ENCODE data around the gene INCA1. TPM values are rescaled to one million over a fixed set of nuclear protein-coding genes. Genes with fewer than 3 reads are reported as not detected.

Gene INCA1
- total and polyA plus RNA-seq, 2 donors: 0.24 to 1.5 TPM

Other genes starting within 250 kb of the INCA1 start
- gene TM4SF5, start 225.6 kb downstream of the INCA1 start, total RNA-seq: not detected
- 0.14 TPM for gene TM4SF5, start 225.6 kb downstream of the INCA1 start, polyA plus RNA-seq
- gene VMO1, start 211.2 kb downstream of the INCA1 start, total RNA-seq: 2.7 TPM
- gene VMO1, start 211.2 kb downstream of the INCA1 start, polyA plus RNA-seq: 30.6 TPM
- gene GLTPD2, start 208.6 kb downstream of the INCA1 start, total RNA-seq: 0.14 TPM
- 0.16 TPM for gene GLTPD2, start 208.6 kb downstream of the INCA1 start, polyA plus RNA-seq
- 183 TPM for gene PSMB6, start 201.4 kb downstream of the INCA1 start, total RNA-seq
- 122 TPM for gene PSMB6, start 201.4 kb downstream of the INCA1 start, polyA plus RNA-seq
- gene PLD2, start 190.4 kb downstream of the INCA1 start, total RNA-seq: 14.5 TPM
- gene PLD2, start 190.4 kb downstream of the INCA1 start, polyA plus RNA-seq: 30.7 TPM
- 10.2 TPM for gene MINK1, start 164.2 kb downstream of the INCA1 start, total RNA-seq
- 83.8 TPM for gene MINK1, start 164.2 kb downstream of the INCA1 start, polyA plus RNA-seq
- gene C17orf107, start 98.0 kb downstream of the INCA1 start, total RNA-seq: 0.57 TPM
- gene C17orf107, start 98.0 kb downstream of the INCA1 start, polyA plus RNA-seq: 1.2 TPM
- gene CHRNE, start 94.4 kb downstream of the INCA1 start, total RNA-seq: 0.24 TPM
- gene CHRNE, start 94.4 kb downstream of the INCA1 start, polyA plus RNA-seq: 1.9 TPM
- gene GP1BA, start 65.2 kb downstream of the INCA1 start, total RNA-seq: 0.14 TPM
- gene GP1BA, start 65.2 kb downstream of the INCA1 start, polyA plus RNA-seq: 0.09 TPM
- gene SLC25A11, start 57.5 kb downstream of the INCA1 start, total RNA-seq: 46.7 TPM
- 30.9 TPM for gene SLC25A11, start 57.5 kb downstream of the INCA1 start, polyA plus RNA-seq
- 73.0 TPM for gene RNF167, start 57.3 kb downstream of the INCA1 start, total RNA-seq
- gene RNF167, start 57.3 kb downstream of the INCA1 start, polyA plus RNA-seq: 189 TPM
- 635 TPM for gene PFN1, start 49.0 kb downstream of the INCA1 start, total RNA-seq
- gene PFN1, start 49.0 kb downstream of the INCA1 start, polyA plus RNA-seq: 727 TPM
- gene ENO3, start 46.4 kb downstream of the INCA1 start, total RNA-seq: 12.4 TPM
- 25.7 TPM for gene ENO3, start 46.4 kb downstream of the INCA1 start, polyA plus RNA-seq
- gene SPAG7, start 29.7 kb downstream of the INCA1 start, total RNA-seq: 60.9 TPM
- gene SPAG7, start 29.7 kb downstream of the INCA1 start, polyA plus RNA-seq: 98.8 TPM
- 2.8 TPM for gene CAMTA2, start 9.8 kb downstream of the INCA1 start, total RNA-seq
- gene CAMTA2, start 9.8 kb downstream of the INCA1 start, polyA plus RNA-seq: 51.5 TPM
- gene KIF1C, start 428 bp upstream of the INCA1 start, total RNA-seq: 10.8 TPM
- gene KIF1C, start 428 bp upstream of the INCA1 start, polyA plus RNA-seq: 15.4 TPM
- gene SLC52A1, start 37.9 kb upstream of the INCA1 start, total RNA-seq: 0.80 TPM
- gene SLC52A1, start 37.9 kb upstream of the INCA1 start, polyA plus RNA-seq: 0.96 TPM
- 3.3 TPM for gene ZFP3, start 80.9 kb upstream of the INCA1 start, total RNA-seq
- gene ZFP3, start 80.9 kb upstream of the INCA1 start, polyA plus RNA-seq: 4.6 TPM
- 9.5 TPM for gene ZNF232, start 114.4 kb upstream of the INCA1 start, total RNA-seq
- 9.9 TPM for gene ZNF232, start 114.4 kb upstream of the INCA1 start, polyA plus RNA-seq
- 0.14 TPM for gene USP6, start 118.5 kb upstream of the INCA1 start, total RNA-seq
- gene USP6, start 118.5 kb upstream of the INCA1 start, polyA plus RNA-seq: 0.30 TPM
- gene ZNF594, start 194.3 kb upstream of the INCA1 start, total RNA-seq: 12.2 TPM
- 5.0 TPM for gene ZNF594, start 194.3 kb upstream of the INCA1 start, polyA plus RNA-seq
- gene SCIMP, start 237.3 kb upstream of the INCA1 start, total RNA-seq: 0.80 TPM
- gene SCIMP, start 237.3 kb upstream of the INCA1 start, polyA plus RNA-seq: 5.1 TPM